Measurements from ENCODE around the gene NSD1.

NSD1 gene

DNA sequence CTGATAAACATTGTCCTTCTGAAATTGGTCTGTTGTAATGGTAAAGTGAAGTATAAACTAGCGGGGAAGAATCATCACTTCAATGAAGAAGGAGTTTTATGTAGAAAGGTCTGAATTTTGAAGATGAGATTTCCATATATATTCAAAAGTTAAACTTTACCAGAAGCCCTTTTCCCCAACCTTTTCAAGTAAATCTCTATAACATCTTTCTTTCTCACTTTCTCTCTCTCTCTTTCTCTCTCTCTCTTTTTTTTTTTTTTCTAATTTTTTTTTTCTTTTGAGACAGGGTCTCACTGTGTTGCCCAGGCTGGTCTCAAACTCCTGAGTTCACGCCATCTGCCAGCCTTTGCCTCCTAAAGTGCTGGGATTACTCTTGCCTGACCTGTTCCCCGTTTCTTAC is 78.7 kb downstream of the NSD1 start:
- Histone ChIP-seq H3K4me3 (ENCODE audit: extremely low read depth, insufficient read depth, low read length, poor library complexity, severe bottlenecking) (no peak overlapping the region), H3K9me3 (ENCODE audit: control insufficient read depth, low read length) (no peaks in the 10 kb centered on the region), H3K27ac (ENCODE audit: low read depth, low read length, severe bottlenecking) (no peak overlapping the region), H3K36me3 (ENCODE audit: control insufficient read depth, insufficient read depth, low read length) (peaks cover 91% of the 10 kb centered on the region), H3K4me1 (ENCODE audit: control insufficient read depth, insufficient read depth, low read length, poor library complexity, severe bottlenecking) (no peaks in the 10 kb centered on the region)
- WGBS, 2 experiments (ENCODE audit: insufficient coverage in 2 of 2) = 93 to 100% methylated on average over 1 to 2 of the region's 3 CpGs

- Histone ChIP-seq H3K27ac (ENCODE audit: low read depth, low read length, severe bottlenecking) (no peak overlapping the region), H3K9me3 (ENCODE audit: control insufficient read depth, low read length) (no peaks in the 10 kb centered on the region), H3K4me3 (ENCODE audit: extremely low read depth, insufficient read depth, low read length, poor library complexity, severe bottlenecking) (no peak overlapping the region), H3K36me3 (ENCODE audit: control insufficient read depth, insufficient read depth, low read length) (peaks cover 48% of the 10 kb centered on the region), H3K4me1 (ENCODE audit: control insufficient read depth, insufficient read depth, low read length, poor library complexity, severe bottlenecking) (no peaks in the 10 kb centered on the region)
- 89 to 100% methylated on average over 7 to 8 of the region's 8 CpGs for WGBS, 2 experiments (ENCODE audit: insufficient coverage in 2 of 2)
These were observed 87.0 kb downstream of the NSD1 start for GRCh38 chr5:177220576-177220975.

- Histone ChIP-seq H3K27ac (ENCODE audit: low read depth, low read length, severe bottlenecking) (no peak overlapping the region), H3K4me3 (ENCODE audit: extremely low read depth, insufficient read depth, low read length, poor library complexity, severe bottlenecking) (no peak overlapping the region), H3K36me3 (ENCODE audit: control insufficient read depth, insufficient read depth, low read length) (peaks cover 43% of the 10 kb centered on the region), H3K9me3 (ENCODE audit: control insufficient read depth, low read length) (no peaks in the 10 kb centered on the region), H3K4me1 (ENCODE audit: control insufficient read depth, insufficient read depth, low read length, poor library complexity, severe bottlenecking) (no peaks in the 10 kb centered on the region)
- WGBS, 2 experiments (ENCODE audit: insufficient coverage in 2 of 2) = 92 to 100% methylated on average over 3 of the region's 4 CpGs
These were observed 88.7 kb downstream of the NSD1 start for GRCh38 chr5:177222269-177222668.

DNA sequence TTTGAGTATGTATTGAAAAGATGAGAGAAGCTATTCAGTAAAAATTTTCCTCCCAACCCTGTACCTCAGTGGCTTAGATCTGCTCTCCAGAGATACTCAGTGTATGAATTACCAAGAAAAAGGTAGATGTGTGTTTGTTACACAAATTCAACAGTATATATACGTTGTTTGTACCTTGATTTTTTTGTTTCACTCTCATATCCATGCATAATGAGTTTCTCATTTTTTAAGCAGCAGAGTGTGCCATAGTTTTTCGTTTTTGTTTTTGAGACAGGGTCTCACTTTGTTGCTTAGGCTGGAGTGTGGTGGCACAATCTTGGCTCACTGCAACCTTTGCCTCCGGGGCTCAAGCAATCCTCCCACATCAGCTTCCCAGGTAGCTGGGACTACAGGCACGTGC is 92.2 kb downstream of the NSD1 start:
- 88 to 95% methylated on average over 2 to 3 of the region's 4 CpGs for WGBS, 2 experiments (ENCODE audit: insufficient coverage in 2 of 2)
- Histone ChIP-seq H3K9me3 (ENCODE audit: control insufficient read depth, low read length) (no peaks in the 10 kb centered on the region), H3K36me3 (ENCODE audit: control insufficient read depth, insufficient read depth, low read length) (peaks cover 46% of the 10 kb centered on the region), H3K4me1 (ENCODE audit: control insufficient read depth, insufficient read depth, low read length, poor library complexity, severe bottlenecking) (no peaks in the 10 kb centered on the region), H3K27ac (ENCODE audit: low read depth, low read length, severe bottlenecking) (no peak overlapping the region), H3K4me3 (ENCODE audit: extremely low read depth, insufficient read depth, low read length, poor library complexity, severe bottlenecking) (no peak overlapping the region)

- no peaks in the 10 kb centered on the region for H3K9me3 ChIP-seq (ENCODE audit: control insufficient read depth, low read length)
- no peak overlapping the region for H3K27ac ChIP-seq (ENCODE audit: low read depth, low read length, severe bottlenecking)
- H3K36me3 ChIP-seq (ENCODE audit: control insufficient read depth, insufficient read depth, low read length) = peaks cover 40% of the 10 kb centered on the region
- peaks cover 4% of the 10 kb centered on the region for H3K4me1 ChIP-seq (ENCODE audit: control insufficient read depth, insufficient read depth, low read length, poor library complexity, severe bottlenecking)
- no peak overlapping the region for H3K4me3 ChIP-seq (ENCODE audit: extremely low read depth, insufficient read depth, low read length, poor library complexity, severe bottlenecking)
- 100% methylated on average over 1 of the region's 1 CpG; no CpG with 5 or more reads in 1 of the 2 experiments for WGBS, 2 experiments (ENCODE audit: insufficient coverage in 2 of 2)
These were observed 93.3 kb downstream of the NSD1 start for GRCh38 chr5:177226860-177227259.

GRCh38 chr5:177228751-177229150 is 95.2 kb downstream of the NSD1 start:
- WGBS, 2 experiments (ENCODE audit: insufficient coverage in 2 of 2) = 100% methylated on average over 1 of the region's 3 CpGs; no CpG with 5 or more reads in 1 of the 2 experiments
- no peak overlapping the region for H3K27ac ChIP-seq (ENCODE audit: low read depth, low read length, severe bottlenecking)
- no peaks in the 10 kb centered on the region for H3K9me3 ChIP-seq (ENCODE audit: control insufficient read depth, low read length)
- no peak overlapping the region for H3K4me3 ChIP-seq (ENCODE audit: extremely low read depth, insufficient read depth, low read length, poor library complexity, severe bottlenecking)
- peaks cover 19% of the 10 kb centered on the region for H3K4me1 ChIP-seq (ENCODE audit: control insufficient read depth, insufficient read depth, low read length, poor library complexity, severe bottlenecking)
- H3K36me3 ChIP-seq (ENCODE audit: control insufficient read depth, insufficient read depth, low read length) = peaks cover 30% of the 10 kb centered on the region

DNA sequence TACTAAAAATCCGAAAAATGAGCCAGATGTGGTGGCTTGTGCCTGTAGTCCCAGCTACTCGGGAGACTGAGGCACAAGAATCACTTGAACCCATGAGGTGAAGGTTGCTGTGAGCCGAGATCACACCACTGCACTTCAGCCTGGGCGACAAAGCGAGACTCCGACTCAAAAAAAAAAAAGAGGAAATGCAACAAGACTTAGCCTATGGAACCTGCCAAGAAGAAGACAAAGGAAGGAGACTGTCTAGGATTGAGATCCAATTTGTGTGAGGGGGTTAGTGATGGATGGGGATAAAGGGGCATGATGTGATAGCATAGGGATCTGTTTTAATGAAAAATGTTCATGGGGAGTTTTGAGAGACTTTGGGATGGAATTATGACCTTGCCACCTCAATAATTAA is 97.1 kb downstream of the NSD1 start:
- H3K27ac ChIP-seq (ENCODE audit: low read depth, low read length, severe bottlenecking) = no peak overlapping the region
- H3K4me3 ChIP-seq (ENCODE audit: extremely low read depth, insufficient read depth, low read length, poor library complexity, severe bottlenecking) = no peak overlapping the region
- H3K4me1 ChIP-seq (ENCODE audit: control insufficient read depth, insufficient read depth, low read length, poor library complexity, severe bottlenecking) = peaks cover 19% of the 10 kb centered on the region
- 96% methylated on average over 5 to 6 of the region's 6 CpGs for WGBS, 2 experiments (ENCODE audit: insufficient coverage in 2 of 2)
- H3K36me3 ChIP-seq (ENCODE audit: control insufficient read depth, insufficient read depth, low read length) = peaks cover 40% of the 10 kb centered on the region
- no peaks in the 10 kb centered on the region for H3K9me3 ChIP-seq (ENCODE audit: control insufficient read depth, low read length)

GRCh38 chr5:177231479-177232250 is 98.1 kb downstream of the NSD1 start:
- Histone ChIP-seq H3K9me3 (ENCODE audit: control insufficient read depth, low read length) (no peaks in the 10 kb centered on the region), H3K4me1 (ENCODE audit: control insufficient read depth, insufficient read depth, low read length, poor library complexity, severe bottlenecking) (peaks cover 19% of the 10 kb centered on the region), H3K27ac (ENCODE audit: low read depth, low read length, severe bottlenecking) (peak overlapping the region; percentile 10), H3K36me3 (ENCODE audit: control insufficient read depth, insufficient read depth, low read length) (peaks cover 38% of the 10 kb centered on the region), H3K4me3 (ENCODE audit: extremely low read depth, insufficient read depth, low read length, poor library complexity, severe bottlenecking) (no peak overlapping the region)
- 98 to 99% methylated on average over 7 of the region's 11 CpGs for WGBS, 2 experiments (ENCODE audit: insufficient coverage in 2 of 2)

GRCh38 chr5:177232358-177232757 is 98.8 kb downstream of the NSD1 start:
- no peak overlapping the region for H3K4me3 ChIP-seq (ENCODE audit: extremely low read depth, insufficient read depth, low read length, poor library complexity, severe bottlenecking)
- H3K4me1 ChIP-seq (ENCODE audit: control insufficient read depth, insufficient read depth, low read length, poor library complexity, severe bottlenecking) = peaks cover 19% of the 10 kb centered on the region
- H3K36me3 ChIP-seq (ENCODE audit: control insufficient read depth, insufficient read depth, low read length) = peaks cover 44% of the 10 kb centered on the region
- H3K9me3 ChIP-seq (ENCODE audit: control insufficient read depth, low read length) = no peaks in the 10 kb centered on the region
- WGBS, 2 experiments (ENCODE audit: insufficient coverage in 2 of 2) = 77 to 100% methylated on average over 2 of the region's 4 CpGs
- H3K27ac ChIP-seq (ENCODE audit: low read depth, low read length, severe bottlenecking) = peak overlapping the region; percentile 41

- H3K4me1 ChIP-seq (ENCODE audit: control insufficient read depth, insufficient read depth, low read length, poor library complexity, severe bottlenecking) = peaks cover 19% of the 10 kb centered on the region
- H3K4me3 ChIP-seq (ENCODE audit: extremely low read depth, insufficient read depth, low read length, poor library complexity, severe bottlenecking) = no peak overlapping the region
- peak overlapping the region; percentile 57 for H3K27ac ChIP-seq (ENCODE audit: low read depth, low read length, severe bottlenecking)
- H3K9me3 ChIP-seq (ENCODE audit: control insufficient read depth, low read length) = no peaks in the 10 kb centered on the region
- WGBS, 2 experiments (ENCODE audit: insufficient coverage in 2 of 2) = 88% methylated on average over 1 of the region's 1 CpG; no CpG with 5 or more reads in 1 of the 2 experiments
- H3K36me3 ChIP-seq (ENCODE audit: control insufficient read depth, insufficient read depth, low read length) = peaks cover 45% of the 10 kb centered on the region
These were observed 99.2 kb downstream of the NSD1 start for GRCh38 chr5:177232761-177233160.

DNA sequence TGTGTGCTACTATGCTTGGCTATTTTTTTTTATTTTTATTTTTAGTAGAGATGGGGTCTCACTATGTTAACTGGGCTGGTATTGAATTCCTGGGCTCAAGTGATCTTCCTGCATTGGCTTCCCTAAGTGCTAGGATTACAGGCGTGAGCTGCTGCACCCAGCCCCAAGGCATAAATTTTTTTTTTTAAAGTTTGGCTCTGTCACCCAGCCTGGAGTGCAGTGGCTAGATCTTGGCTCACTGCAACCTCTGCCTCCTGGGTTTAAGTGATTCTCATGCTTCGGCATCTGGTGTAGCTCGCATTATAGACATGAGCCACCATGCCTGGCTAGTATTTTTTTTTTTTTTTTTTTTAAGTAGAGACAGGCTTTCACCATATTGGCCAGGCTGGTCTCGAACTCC is 99.6 kb downstream of the NSD1 start:
- WGBS, 2 experiments (ENCODE audit: insufficient coverage in 2 of 2) = 92 to 100% methylated on average over 1 to 3 of the region's 4 CpGs
- H3K27ac ChIP-seq (ENCODE audit: low read depth, low read length, severe bottlenecking) = peak overlapping the region; percentile 57

More for the DNA sequence above, 99.6 kb downstream of the NSD1 start:
- Histone ChIP-seq H3K36me3 (ENCODE audit: control insufficient read depth, insufficient read depth, low read length) (peaks cover 47% of the 10 kb centered on the region), H3K4me3 (ENCODE audit: extremely low read depth, insufficient read depth, low read length, poor library complexity, severe bottlenecking) (no peak overlapping the region), H3K9me3 (ENCODE audit: control insufficient read depth, low read length) (no peaks in the 10 kb centered on the region), H3K4me1 (ENCODE audit: control insufficient read depth, insufficient read depth, low read length, poor library complexity, severe bottlenecking) (peaks cover 19% of the 10 kb centered on the region)
